Progenitor cell of endocrine pancreas (in vitro differentiated cells): ENCODE data around the gene PM20D1. TPM values are rescaled to one million over a fixed set of nuclear protein-coding genes. Genes with fewer than 3 reads are reported as not detected.
"Not testable (repeated sequence)": the region's sequence is repeated elsewhere in the genome, so short reads cannot be mapped to it uniquely, and the experiment has no call there.

ENCODE experiments used
- DNase-seq: peaks from one replicate; pipeline ENCODE4 v3.0.0; 2021; ENCODE audit warnings: low spot score; ENCODE audit not compliant: unreplicated experiment
- H3K27ac Mint-ChIP-seq: 2 replicates; pipeline ENCODE4 v1.8.0; 2021; ENCODE audit warnings: mild to moderate bottlenecking, moderate library complexity, mixed read lengths
- H3K27me3 Mint-ChIP-seq: 2 replicates; pipeline ENCODE4 v1.8.0; 2021; ENCODE audit warnings: mixed read lengths
- H3K36me3 Mint-ChIP-seq: 2 replicates; pipeline ENCODE4 v1.8.0; 2022; ENCODE audit warnings: mixed read lengths; ENCODE audit not compliant: insufficient read depth
- H3K4me1 Mint-ChIP-seq: 2 replicates; pipeline ENCODE4 v1.8.0; 2021; ENCODE audit warnings: low read depth, mixed read lengths
- H3K4me3 Mint-ChIP-seq: 2 replicates; pipeline ENCODE4 v1.8.0; 2021; ENCODE audit warnings: low read depth, mild to moderate bottlenecking, moderate library complexity, mixed read lengths
- H3K9me3 Mint-ChIP-seq: 2 replicates; pipeline ENCODE4 v1.8.0; 2021; ENCODE audit warnings: low read depth, mixed read lengths
- CTCF ChIP-seq: fragments of 200-600 bp; sonication (generic); IDR thresholded peaks from one replicate; pipeline ENCODE4 v1.5.0; 2021; ENCODE audit warnings: antibody characterized with exemption, mild to moderate bottlenecking; ENCODE audit not compliant: unreplicated experiment
- long read RNA-seq: library from polyadenylated mRNA; unstranded; transcript quantifications from one replicate; pipeline ENCODE4 v2.0.0, GENCODE V29; 2020
- total RNA-seq: library from RNA; stranded (reverse); gene quantifications from 2 replicates; pipeline ENCODE4 v1.2.1, GENCODE V29; 2021

PM20D1 gene
- total RNA-seq, result not detected in 2 replicates
- long read RNA-seq, partial matches to known transcripts, result 0 of 1 reads
- long read RNA-seq, other reads (novel, unspliced or antisense), result 1 of 1 reads

- Mint-ChIP-seq H3K9me3 (peaks cover 10% of the 10 kb centered on the region), H3K27me3 (no peaks in the 10 kb centered on the region), H3K27ac (peak within 1 kb of the TSS; percentile 74), H3K4me1 (peaks cover 8% of the 10 kb centered on the region), H3K4me3 (no peak within 1 kb of the TSS), H3K36me3 (peaks cover 10% of the 10 kb centered on the region)
- TF ChIP-seq CTCF, result no peak
- no peak for DNase-seq
Measured at GRCh38 chr1:205849619-205850355, at the start of gene PM20D1. PM20D1 (minus strand) TSS chr1:205850132; CDS start chr1:205850072, 60 bp downstream.

GRCh38 chr1:205896351-205896750 lies 46.4 kb upstream of the PM20D1 start:
- peaks cover 46% of the 10 kb centered on the region for H3K36me3 Mint-ChIP-seq

GRCh38 chr1:205894119-205894518 lies 44.2 kb upstream of the PM20D1 start:
- not testable (repeated sequence) for H3K27me3 Mint-ChIP-seq, H3K4me1 Mint-ChIP-seq, H3K4me3 Mint-ChIP-seq, H3K27ac Mint-ChIP-seq, DNase-seq
- H3K36me3 Mint-ChIP-seq, result peaks cover 49% of the 10 kb centered on the region
- peaks cover 43% of the 10 kb centered on the region for H3K9me3 Mint-ChIP-seq

More at GRCh38 chr1:205896351-205896750, 46.4 kb upstream of the PM20D1 start:
- TF ChIP-seq CTCF, result no peak
- H3K27ac Mint-ChIP-seq, result no peak overlapping the region
- H3K4me3 Mint-ChIP-seq, result no peak overlapping the region
- H3K27me3 Mint-ChIP-seq, result no peaks in the 10 kb centered on the region
- no peak for DNase-seq
- peaks cover 32% of the 10 kb centered on the region for H3K9me3 Mint-ChIP-seq
- no peaks in the 10 kb centered on the region for H3K4me1 Mint-ChIP-seq

GRCh38 chr1:205892175-205892574 lies 42.2 kb upstream of the PM20D1 start:
- Mint-ChIP-seq H3K9me3 (peaks cover 37% of the 10 kb centered on the region), H3K36me3 (peaks cover 40% of the 10 kb centered on the region)
- not testable (repeated sequence) for H3K4me1 Mint-ChIP-seq, H3K27me3 Mint-ChIP-seq, H3K27ac Mint-ChIP-seq, DNase-seq, H3K4me3 Mint-ChIP-seq

- DNase-seq, H3K27ac Mint-ChIP-seq, H3K27me3 Mint-ChIP-seq, H3K4me3 Mint-ChIP-seq, H3K4me1 Mint-ChIP-seq: not testable (repeated sequence)
- peaks cover 36% of the 10 kb centered on the region for H3K36me3 Mint-ChIP-seq
- H3K9me3 Mint-ChIP-seq, result peaks cover 31% of the 10 kb centered on the region
Measured at GRCh38 chr1:205891481-205891880, 41.5 kb upstream of the PM20D1 start.

GRCh38 chr1:205890631-205891030 lies 40.7 kb upstream of the PM20D1 start:
- Mint-ChIP-seq H3K36me3 (peaks cover 28% of the 10 kb centered on the region), H3K9me3 (peaks cover 30% of the 10 kb centered on the region)
- H3K27me3 Mint-ChIP-seq, DNase-seq, H3K4me1 Mint-ChIP-seq, H3K27ac Mint-ChIP-seq, H3K4me3 Mint-ChIP-seq: not testable (repeated sequence)

GRCh38 chr1:205889706-205890105 lies 39.8 kb upstream of the PM20D1 start:
- Mint-ChIP-seq H3K36me3 (peaks cover 21% of the 10 kb centered on the region), H3K9me3 (peaks cover 21% of the 10 kb centered on the region)
- not testable (repeated sequence) for H3K4me3 Mint-ChIP-seq, H3K4me1 Mint-ChIP-seq, H3K27me3 Mint-ChIP-seq, DNase-seq, H3K27ac Mint-ChIP-seq

- not testable (repeated sequence) for H3K27me3 Mint-ChIP-seq, H3K4me3 Mint-ChIP-seq, DNase-seq, H3K4me1 Mint-ChIP-seq
- Mint-ChIP-seq H3K36me3 (peaks cover 14% of the 10 kb centered on the region), H3K9me3 (peaks cover 21% of the 10 kb centered on the region), H3K27ac (peak overlapping the region; percentile 30)
Measured at GRCh38 chr1:205889006-205889405, 39.1 kb upstream of the PM20D1 start.
